ENCODE measurements around the gene SLC25A34. TPM values are rescaled to one million over a fixed set of nuclear protein-coding genes. Genes with fewer than 3 reads are reported as not detected.

SLC25A34 gene
- total and polyA plus RNA-seq, 2 of the 13 experiments (the other 11 are each of a cell fraction or from before 2014, with no cell fraction given): 0.13 to 0.18 TPM

GRCh38 chr1:15742339-15742801, 6.3 kb downstream of the SLC25A34 start, which contains the start of gene TMEM82 (continued):
- no peak for TF ChIP-seq KLF12 (CRISPR knock-in tag; IDR thresholded peaks at IDR 0.05; ENCODE audit: borderline replicate concordance)
- TF ChIP-seq SKI (IDR thresholded peaks at IDR 0.05; ENCODE audit: partially characterized antibody): no peak
- TF ChIP-seq KAT7 (CRISPR knock-in tag; IDR thresholded peaks at IDR 0.05; ENCODE audit: borderline replicate concordance): no peak
- no peak for TF ChIP-seq DR1 (CRISPR knock-in tag; IDR thresholded peaks at IDR 0.05)
- TF ChIP-seq ZNF232 (CRISPR knock-in tag; IDR thresholded peaks at IDR 0.05; ENCODE audit: borderline replicate concordance): no peak
- no peak for TF ChIP-seq SRF (IDR thresholded peaks at IDR 0.05; ENCODE audit: low read depth, low read length)
- TF ChIP-seq JUND (CRISPR knock-in tag; IDR thresholded peaks at IDR 0.05): no peak
- TF ChIP-seq ARNT (IDR thresholded peaks at IDR 0.05): no peak
- TF ChIP-seq ZNF800 (CRISPR knock-in tag; IDR thresholded peaks at IDR 0.05): no peak
- no peak for TF ChIP-seq ZNF562 (CRISPR knock-in tag; IDR thresholded peaks at IDR 0.05; ENCODE audit: borderline replicate concordance)
- TF ChIP-seq ZNF468 (CRISPR knock-in tag; IDR thresholded peaks at IDR 0.05): no peak
- no peak for TF ChIP-seq ZBTB8A (CRISPR knock-in tag; IDR thresholded peaks at IDR 0.05; ENCODE audit: borderline replicate concordance, low read depth)
- TF ChIP-seq ZNF12 (CRISPR knock-in tag; IDR thresholded peaks at IDR 0.05): no peak
- no peak for TF ChIP-seq PRMT3 (CRISPR knock-in tag; IDR thresholded peaks at IDR 0.05; ENCODE audit: borderline replicate concordance, low read depth)
- TF ChIP-seq NFE2 (CRISPR knock-in tag; IDR thresholded peaks at IDR 0.05): no peak
- no peak for TF ChIP-seq REXO4 (CRISPR knock-in tag; IDR thresholded peaks at IDR 0.05; ENCODE audit: borderline replicate concordance)
- no peak for TF ChIP-seq ZBTB7B (CRISPR knock-in tag; IDR thresholded peaks at IDR 0.05)
- TF ChIP-seq KAT8 (CRISPR knock-in tag; IDR thresholded peaks at IDR 0.05): 0 out of 2 replicates have a peak, but pooled peaks have one; percentile 18
- no peak for TF ChIP-seq ZBTB2 (CRISPR knock-in tag; IDR thresholded peaks at IDR 0.05; ENCODE audit: low read depth)
- TF ChIP-seq XBP1 (CRISPR knock-in tag; IDR thresholded peaks at IDR 0.05): no peak
- TF ChIP-seq ZNF652 (CRISPR knock-in tag; IDR thresholded peaks at IDR 0.05; ENCODE audit: borderline replicate concordance, low read depth): peak; percentile 95
- no peak for TF ChIP-seq HDAC2 (CRISPR knock-in tag; IDR thresholded peaks at IDR 0.05)
- no peak for TF ChIP-seq ZNF276 (CRISPR knock-in tag; IDR thresholded peaks at IDR 0.05; ENCODE audit: low read depth)
- no peak for TF ChIP-seq ETV6 (CRISPR knock-in tag; conservative IDR thresholded peaks at IDR 0.05)
- no peak for TF ChIP-seq TSC22D2 (CRISPR knock-in tag; IDR thresholded peaks at IDR 0.05; ENCODE audit: borderline replicate concordance)
- no peak for TF ChIP-seq ZNF382 (CRISPR knock-in tag; IDR thresholded peaks at IDR 0.05; ENCODE audit: borderline replicate concordance)
- TF ChIP-seq ATAD3A (CRISPR knock-in tag; IDR thresholded peaks at IDR 0.05): no peak
- no peak for TF ChIP-seq ARNT2 (CRISPR knock-in tag; IDR thresholded peaks at IDR 0.05; ENCODE audit: low read depth)
